HEK293 (cell line): ENCODE results near the gene NDRG3.

Source experiments
- CTCF ChIP-seq: fragments of 450-650 bp; formaldehyde crosslinking; IDR thresholded peaks from 2 replicates; pipeline ENCODE4 v1.5.1; 2016; ENCODE audit warnings: missing biosample characterization, missing genetic modification characterization
- KLF1 ChIP-seq: fragments of 450-650 bp; formaldehyde crosslinking; IDR thresholded peaks from 2 replicates; pipeline ENCODE4 v1.5.1; 2016; ENCODE audit warnings: missing biosample characterization, missing genetic modification characterization
- KLF17 ChIP-seq: fragments of 450-650 bp; formaldehyde crosslinking; IDR thresholded peaks from 2 replicates; pipeline ENCODE4 v1.5.1; 2016; ENCODE audit warnings: missing biosample characterization, missing genetic modification characterization
- YY1 ChIP-seq: fragments of 450-650 bp; formaldehyde crosslinking; IDR thresholded peaks from 2 replicates; pipeline ENCODE4 v1.5.1; 2018; ENCODE audit warnings: missing biosample characterization, missing genetic modification characterization
- ZBTB20 ChIP-seq: fragments of 450-650 bp; formaldehyde crosslinking; IDR thresholded peaks from 2 replicates; pipeline ENCODE4 v1.5.1; 2016; ENCODE audit warnings: missing biosample characterization, missing genetic modification characterization
- ZNF416 ChIP-seq: fragments of 450-650 bp; formaldehyde crosslinking; IDR thresholded peaks from 2 replicates; pipeline ENCODE4 v1.5.1; 2016; ENCODE audit warnings: missing biosample characterization, missing genetic modification characterization
- ZNF639 ChIP-seq: fragments of 450-650 bp; formaldehyde crosslinking; IDR thresholded peaks from 2 replicates; pipeline ENCODE4 v1.5.1; 2016; ENCODE audit warnings: missing biosample characterization, missing genetic modification characterization
- ZNF701 ChIP-seq: fragments of 450-650 bp; formaldehyde crosslinking; IDR thresholded peaks from 2 replicates; pipeline ENCODE4 v1.5.1; 2016; ENCODE audit warnings: missing biosample characterization, missing genetic modification characterization

- TF ChIP-seq KLF1 (no peak), ZNF416 (tag by site-specific recombination) (no peak), YY1 (tag by site-specific recombination) (no peak), ZNF639 (no peak), CTCF (tag by site-specific recombination) (no peak), ZBTB20 (tag by site-specific recombination) (no peak), KLF17 (no peak), ZNF701 (tag by site-specific recombination) (no peak)
These were observed 29.3 kb upstream of the NDRG3 start for GRCh38 chr20:36775196-36775595.
